ENCODE data around the gene BTNL8. TPM values are rescaled to one million over a fixed set of nuclear protein-coding genes. Genes with fewer than 3 reads are reported as not detected.

The BTNL8 gene
- total and polyA plus RNA-seq, 2 of the 13 experiments (the other 11 are each of a cell fraction or from before 2014, with no cell fraction given): not detected

DNA sequence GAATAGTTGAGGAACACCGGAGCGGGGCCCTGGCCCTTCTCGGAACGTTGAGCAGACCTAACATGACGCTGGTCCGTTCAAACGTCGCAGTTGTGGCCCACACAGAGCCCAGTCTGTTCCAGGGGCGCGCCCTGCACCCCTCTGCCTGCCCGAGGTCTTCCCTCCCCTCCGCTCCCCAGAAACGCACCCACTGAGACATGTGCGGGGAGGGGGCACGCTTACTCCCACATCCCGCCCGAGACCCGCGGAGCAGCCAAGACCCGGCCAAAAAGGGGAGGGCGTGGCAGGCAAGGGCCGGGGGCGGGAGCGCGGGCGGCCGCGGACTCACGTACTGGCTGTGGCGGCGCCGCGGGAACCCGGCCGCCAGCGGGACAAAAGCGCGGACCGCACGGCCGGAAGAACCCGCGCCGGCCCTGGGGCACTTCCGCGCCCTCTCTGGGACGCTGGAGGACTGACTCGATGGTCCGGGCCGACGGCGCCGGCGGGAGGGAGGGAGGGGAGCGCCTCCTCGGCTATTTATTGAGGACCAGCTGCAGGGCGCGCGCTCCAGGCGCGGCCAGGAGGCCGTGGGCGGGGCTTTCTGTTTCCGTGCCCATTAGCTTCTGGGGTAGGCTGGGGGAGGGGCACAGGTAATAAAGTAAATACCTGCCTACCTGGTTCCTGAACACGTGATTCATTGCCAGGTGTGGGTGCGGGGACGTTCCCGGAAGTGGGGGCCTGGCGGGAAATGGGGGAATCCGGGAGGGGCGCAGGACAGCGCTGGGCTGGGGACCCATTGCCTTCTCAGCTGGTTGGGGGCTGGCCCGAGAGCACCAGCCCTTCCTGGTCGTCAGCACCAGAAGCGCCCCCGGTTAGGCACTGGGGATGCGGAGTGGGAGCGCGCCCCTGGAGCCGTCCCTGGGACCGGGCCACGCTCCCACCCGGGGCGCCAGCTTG, 37.8 kb upstream of the BTNL8 start, which contains the start of gene ZFP62 (continued):
- TF ChIP-seq ZNF484 (CRISPR knock-in tag; IDR thresholded peaks at IDR 0.05; ENCODE audit: borderline replicate concordance, low read depth) (no peak), ATF7 (IDR thresholded peaks at IDR 0.05) (no peak), ATF7 (CRISPR knock-in tag; IDR thresholded peaks at IDR 0.05) (0 out of 2 replicates have a peak, but pooled peaks have one; percentile 19), ZNF549 (CRISPR knock-in tag; IDR thresholded peaks at IDR 0.05) (no peak), BHLHE40 (IDR thresholded peaks at IDR 0.05; ENCODE audit: low read length) (no peak), ZNF234 (CRISPR knock-in tag; conservative IDR thresholded peaks at IDR 0.05) (0 out of 2 replicates have a peak, but pooled peaks have one; percentile 53), FIP1L1 (IDR thresholded peaks at IDR 0.05; ENCODE audit: borderline replicate concordance, insufficient read depth, low read depth, low read length) (no peak), KMT2A (CRISPR knock-in tag; IDR thresholded peaks at IDR 0.05) (0 out of 2 replicates have a peak, but pooled peaks have one; percentile 46), CAMTA2 (CRISPR knock-in tag; IDR thresholded peaks at IDR 0.05; ENCODE audit: borderline replicate concordance) (no peak), HMGA1 (CRISPR knock-in tag; conservative IDR thresholded peaks at IDR 0.05) (no peak), TSC22D2 (CRISPR knock-in tag; IDR thresholded peaks at IDR 0.05; ENCODE audit: borderline replicate concordance) (no peak), FOXK1 (CRISPR knock-in tag; IDR thresholded peaks at IDR 0.05; ENCODE audit: borderline replicate concordance, low read depth) (no peak), PHF5A (CRISPR knock-in tag; IDR thresholded peaks at IDR 0.05; ENCODE audit: low read depth, unreplicated experiment) (no peak), ARNT2 (CRISPR knock-in tag; IDR thresholded peaks at IDR 0.05; ENCODE audit: low read depth) (peak; percentile 75; the same call in 1 of the 2 replicates), ZSCAN30 (CRISPR knock-in tag; IDR thresholded peaks at IDR 0.05) (0 out of 2 replicates have a peak, but pooled peaks have one; percentile 72), ZNF496 (CRISPR knock-in tag; IDR thresholded peaks at IDR 0.05; ENCODE audit: insufficient replicate concordance) (no peak), MIER3 (CRISPR knock-in tag; IDR thresholded peaks at IDR 0.05; ENCODE audit: borderline replicate concordance) (no peak), ZNF253 (CRISPR knock-in tag; IDR thresholded peaks at IDR 0.05; ENCODE audit: borderline replicate concordance) (no peak), ONECUT2 (CRISPR knock-in tag; IDR thresholded peaks at IDR 0.05) (no peak), ZNF20 (CRISPR knock-in tag; IDR thresholded peaks at IDR 0.05) (no peak), KDM4B (CRISPR knock-in tag; IDR thresholded peaks at IDR 0.05) (no peak), HDAC6 (IDR thresholded peaks at IDR 0.05; ENCODE audit: low read depth, low read length) (no peak), SCMH1 (CRISPR knock-in tag; IDR thresholded peaks at IDR 0.05; ENCODE audit: borderline replicate concordance) (no peak), NR2F2 (IDR thresholded peaks at IDR 0.05; ENCODE audit: borderline replicate concordance, low read depth) (no peak)
- TF ChIP-seq, protein P1, sequence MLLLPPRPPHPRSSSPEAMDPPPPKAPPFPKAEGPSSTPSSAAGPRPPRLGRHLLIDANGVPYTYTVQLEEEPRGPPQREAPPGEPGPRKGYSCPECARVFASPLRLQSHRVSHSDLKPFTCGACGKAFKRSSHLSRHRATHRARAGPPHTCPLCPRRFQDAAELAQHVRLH (CRISPR knock-in tag; IDR thresholded peaks at IDR 0.05; ENCODE audit: borderline replicate concordance, low read depth): no peak
- TF ChIP-seq, protein P2, sequence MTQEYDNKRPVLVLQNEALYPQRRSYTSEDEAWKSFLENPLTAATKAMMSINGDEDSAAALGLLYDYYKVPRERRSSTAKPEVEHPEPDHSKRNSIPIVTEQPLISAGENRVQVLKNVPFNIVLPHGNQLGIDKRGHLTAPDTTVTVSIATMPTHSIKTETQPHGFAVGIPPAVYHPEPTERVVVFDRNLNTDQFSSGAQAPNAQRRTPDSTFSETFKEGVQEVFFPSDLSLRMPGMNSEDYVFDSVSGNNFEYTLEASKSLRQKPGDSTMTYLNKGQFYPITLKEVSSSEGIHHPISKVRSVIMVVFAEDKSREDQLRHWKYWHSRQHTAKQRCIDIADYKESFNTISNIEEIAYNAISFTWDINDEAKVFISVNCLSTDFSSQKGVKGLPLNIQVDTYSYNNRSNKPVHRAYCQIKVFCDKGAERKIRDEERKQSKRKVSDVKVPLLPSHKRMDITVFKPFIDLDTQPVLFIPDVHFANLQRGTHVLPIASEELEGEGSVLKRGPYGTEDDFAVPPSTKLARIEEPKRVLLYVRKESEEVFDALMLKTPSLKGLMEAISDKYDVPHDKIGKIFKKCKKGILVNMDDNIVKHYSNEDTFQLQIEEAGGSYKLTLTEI (CRISPR knock-in tag; conservative IDR thresholded peaks at IDR 0.05): no peak
- TF ChIP-seq, protein P3, sequence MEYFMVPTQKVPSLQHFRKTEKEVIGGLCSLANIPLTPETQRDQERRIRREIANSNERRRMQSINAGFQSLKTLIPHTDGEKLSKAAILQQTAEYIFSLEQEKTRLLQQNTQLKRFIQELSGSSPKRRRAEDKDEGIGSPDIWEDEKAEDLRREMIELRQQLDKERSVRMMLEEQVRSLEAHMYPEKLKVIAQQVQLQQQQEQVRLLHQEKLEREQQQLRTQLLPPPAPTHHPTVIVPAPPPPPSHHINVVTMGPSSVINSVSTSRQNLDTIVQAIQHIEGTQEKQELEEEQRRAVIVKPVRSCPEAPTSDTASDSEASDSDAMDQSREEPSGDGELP (IDR thresholded peaks at IDR 0.05; ENCODE audit: borderline replicate concordance, low read depth): peak; percentile 61; the same call in 1 of the 2 replicates

All from HepG2 (cell line).